Measurements from ENCODE around the gene MCTP1. TPM values are rescaled to one million over a fixed set of nuclear protein-coding genes. Genes with fewer than 3 reads are reported as not detected.

The MCTP1 gene
- total and polyA plus RNA-seq, 2 of the 13 experiments (the other 11 are each of a cell fraction or from before 2014, with no cell fraction given) = 0.15 to 0.48 TPM

- no peak for TF ChIP-seq ZNF704 (CRISPR knock-in tag; IDR thresholded peaks at IDR 0.05; ENCODE audit: borderline replicate concordance)
- no peak for TF ChIP-seq PBX2 (CRISPR knock-in tag; IDR thresholded peaks at IDR 0.05)
- no peak for TF ChIP-seq PBX3 (CRISPR knock-in tag; IDR thresholded peaks at IDR 0.05; ENCODE audit: borderline replicate concordance)
- no peak for TF ChIP-seq ZNF138 (CRISPR knock-in tag; IDR thresholded peaks at IDR 0.05; ENCODE audit: low read depth)
- TF ChIP-seq RERE (CRISPR knock-in tag; IDR thresholded peaks at IDR 0.05; ENCODE audit: low read depth) = no peak
Measured at GRCh38 chr5:94776167-94776566, 508.7 kb downstream of the MCTP1 start (continued).
